Neural progenitor cell (in vitro differentiated cells): Measurements from ENCODE around the gene CAPRIN1.

Experiments used
- EZH2 ChIP-seq: fragments of 200-600 bp; sonication (generic); IDR thresholded peaks from 2 replicates; pipeline ENCODE4 v1.6.1; 2017; ENCODE audit warnings: antibody characterized with exemption, mild to moderate bottlenecking, moderate library complexity
- EZH2phosphoT487 ChIP-seq: fragments of 200-600 bp; sonication (generic); IDR thresholded peaks from 2 replicates; pipeline ENCODE4 v1.6.1; 2017; ENCODE audit warnings: antibody characterized with exemption
- TF ChIP-seq, protein P1 (sequence below): fragments of 200-600 bp; sonication (generic); IDR thresholded peaks from 2 replicates; pipeline ENCODE4 v1.5.1; 2017; ENCODE audit warnings: antibody characterized with exemption, mild to moderate bottlenecking

DNA sequence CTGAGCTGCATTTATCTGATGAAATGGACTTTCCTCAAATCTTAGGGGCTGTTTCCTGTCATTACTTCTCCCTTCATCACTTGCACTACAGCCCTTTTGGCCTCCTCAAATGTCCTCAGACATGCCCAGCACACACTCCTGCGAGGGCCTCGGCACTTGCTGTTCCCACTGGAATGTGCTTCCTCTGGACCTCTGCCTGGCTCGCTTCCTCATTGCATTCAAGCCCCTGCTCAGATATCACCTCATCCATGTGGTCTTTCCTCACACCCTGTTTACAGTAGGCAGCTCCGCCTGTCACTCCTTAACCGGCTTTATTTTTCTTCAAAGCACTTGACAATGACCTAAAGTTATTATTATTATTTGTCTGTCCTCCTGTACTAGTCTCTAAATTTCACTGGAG is 62.9 kb downstream of the CAPRIN1 start:
- TF ChIP-seq, protein P1, sequence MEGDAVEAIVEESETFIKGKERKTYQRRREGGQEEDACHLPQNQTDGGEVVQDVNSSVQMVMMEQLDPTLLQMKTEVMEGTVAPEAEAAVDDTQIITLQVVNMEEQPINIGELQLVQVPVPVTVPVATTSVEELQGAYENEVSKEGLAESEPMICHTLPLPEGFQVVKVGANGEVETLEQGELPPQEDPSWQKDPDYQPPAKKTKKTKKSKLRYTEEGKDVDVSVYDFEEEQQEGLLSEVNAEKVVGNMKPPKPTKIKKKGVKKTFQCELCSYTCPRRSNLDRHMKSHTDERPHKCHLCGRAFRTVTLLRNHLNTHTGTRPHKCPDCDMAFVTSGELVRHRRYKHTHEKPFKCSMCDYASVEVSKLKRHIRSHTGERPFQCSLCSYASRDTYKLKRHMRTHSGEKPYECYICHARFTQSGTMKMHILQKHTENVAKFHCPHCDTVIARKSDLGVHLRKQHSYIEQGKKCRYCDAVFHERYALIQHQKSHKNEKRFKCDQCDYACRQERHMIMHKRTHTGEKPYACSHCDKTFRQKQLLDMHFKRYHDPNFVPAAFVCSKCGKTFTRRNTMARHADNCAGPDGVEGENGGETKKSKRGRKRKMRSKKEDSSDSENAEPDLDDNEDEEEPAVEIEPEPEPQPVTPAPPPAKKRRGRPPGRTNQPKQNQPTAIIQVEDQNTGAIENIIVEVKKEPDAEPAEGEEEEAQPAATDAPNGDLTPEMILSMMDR: no peak
- TF ChIP-seq EZH2phosphoT487 (no peak), EZH2 (no peak)
